Stimulated activated effector memory CD8-positive, alpha-beta T cell treated with anti-CD3 and anti-CD28 coated beads, Interleukin-12 subunit alpha, Interleukin-12 subunit beta, amount 100 ng/mL, for 72 hours (primary cell): ENCODE measurements around the gene SLC17A9.

Source experiments
- ATAC-seq: fragments of 150-1000 bp; cut with Tn5 transposase; 2 replicates; pipeline ENCODE4 v1.10.0; 2021
- DNase-seq, 2 donors: peaks; one replicate each; pipeline ENCODE4 v3.0.0; 2021 to 2022; ENCODE audit warnings: low spot score in 2 of 2
- H3K27ac Mint-ChIP-seq: one replicate; pipeline ENCODE4 v1.8.0; 2022; ENCODE audit warnings: mild to moderate bottlenecking, mixed read lengths
- H3K36me3 Mint-ChIP-seq: one replicate; pipeline ENCODE4 v1.8.0; 2022; ENCODE audit warnings: mild to moderate bottlenecking, mixed read lengths
- H3K4me1 Mint-ChIP-seq: one replicate; pipeline ENCODE4 v1.8.0; 2022; ENCODE audit warnings: mixed read lengths
- H3K4me3 Mint-ChIP-seq: one replicate; pipeline ENCODE4 v1.8.0; 2022; ENCODE audit warnings: mild to moderate bottlenecking, mixed read lengths
- H3K9me3 Mint-ChIP-seq: one replicate; pipeline ENCODE4 v1.8.0; 2022; ENCODE audit warnings: mixed read lengths

The SLC17A9 gene

DNA sequence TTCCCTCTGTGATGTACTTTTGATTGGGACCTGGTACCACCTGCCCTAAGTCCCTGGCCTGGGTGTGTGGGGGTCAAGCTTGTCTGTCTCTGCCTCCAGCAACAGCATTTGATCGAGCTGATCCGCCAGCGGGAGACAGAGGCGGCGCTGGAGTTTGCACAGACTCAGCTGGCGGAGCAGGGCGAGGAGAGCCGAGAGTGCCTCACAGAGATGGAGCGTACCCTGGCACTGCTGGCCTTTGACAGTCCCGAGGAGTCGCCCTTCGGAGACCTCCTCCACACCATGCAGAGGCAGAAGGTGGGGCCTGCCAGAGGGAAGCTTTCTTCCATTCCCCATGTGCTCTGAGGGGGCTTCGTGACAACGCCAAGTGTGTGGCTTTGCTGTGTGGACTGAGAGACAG is 9.1 kb upstream of the SLC17A9 start:
- H3K27ac Mint-ChIP-seq = peak overlapping the region; percentile 63
- H3K4me3 Mint-ChIP-seq = no peak overlapping the region
- ATAC-seq (no peak), DNase-seq (no peak)
- no peaks in the 10 kb centered on the region for H3K9me3 Mint-ChIP-seq
- H3K4me1 Mint-ChIP-seq = peaks cover 26% of the 10 kb centered on the region
- peaks cover 92% of the 10 kb centered on the region for H3K36me3 Mint-ChIP-seq

DNA sequence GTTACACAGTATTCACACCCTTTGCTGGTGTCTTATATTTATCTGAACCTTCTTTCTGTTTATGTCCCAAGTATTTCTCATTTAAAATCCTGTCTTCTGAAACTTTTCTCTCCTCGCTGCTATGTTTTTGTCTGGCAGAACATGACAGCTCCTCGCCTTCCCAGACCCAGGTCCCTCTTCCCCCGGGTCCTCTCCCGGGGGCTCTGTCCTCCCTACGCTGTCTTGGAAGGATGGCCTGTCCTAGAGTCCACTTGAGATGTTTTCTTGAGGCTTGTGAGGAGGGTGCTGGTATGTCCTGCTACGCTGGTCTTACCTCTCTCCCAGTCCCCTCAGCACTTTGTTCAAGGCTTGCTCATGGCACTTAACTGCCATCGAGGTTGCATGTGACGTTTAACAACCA is 8.3 kb upstream of the SLC17A9 start:
- DNase-seq (no peak), ATAC-seq (no peak)
- H3K4me1 Mint-ChIP-seq = peaks cover 18% of the 10 kb centered on the region
- no peak overlapping the region for H3K27ac Mint-ChIP-seq
- H3K4me3 Mint-ChIP-seq = no peak overlapping the region
- peaks cover 86% of the 10 kb centered on the region for H3K36me3 Mint-ChIP-seq
- no peaks in the 10 kb centered on the region for H3K9me3 Mint-ChIP-seq

DNA sequence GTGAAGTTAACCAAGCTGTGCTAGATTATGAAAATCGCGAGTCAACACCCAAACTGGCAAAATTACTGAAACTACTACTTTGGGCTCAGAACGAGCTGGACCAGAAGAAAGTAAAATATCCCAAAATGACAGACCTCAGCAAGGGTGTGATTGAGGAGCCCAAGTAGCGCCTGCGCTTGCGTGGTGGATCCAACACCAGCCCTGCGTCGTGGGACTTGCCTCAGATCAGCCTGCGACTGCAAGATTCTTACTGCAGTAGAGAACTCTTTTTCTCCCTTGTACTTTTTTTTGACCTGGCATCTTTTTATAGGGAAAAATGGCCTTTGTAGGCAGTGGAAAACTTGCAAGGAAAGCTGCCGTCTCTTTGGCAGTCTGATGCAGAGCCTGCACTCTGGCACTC is 7.8 kb upstream of the SLC17A9 start:
- H3K27ac Mint-ChIP-seq = no peak overlapping the region
- H3K4me3 Mint-ChIP-seq = no peak overlapping the region
- peaks cover 86% of the 10 kb centered on the region for H3K36me3 Mint-ChIP-seq

DNA sequence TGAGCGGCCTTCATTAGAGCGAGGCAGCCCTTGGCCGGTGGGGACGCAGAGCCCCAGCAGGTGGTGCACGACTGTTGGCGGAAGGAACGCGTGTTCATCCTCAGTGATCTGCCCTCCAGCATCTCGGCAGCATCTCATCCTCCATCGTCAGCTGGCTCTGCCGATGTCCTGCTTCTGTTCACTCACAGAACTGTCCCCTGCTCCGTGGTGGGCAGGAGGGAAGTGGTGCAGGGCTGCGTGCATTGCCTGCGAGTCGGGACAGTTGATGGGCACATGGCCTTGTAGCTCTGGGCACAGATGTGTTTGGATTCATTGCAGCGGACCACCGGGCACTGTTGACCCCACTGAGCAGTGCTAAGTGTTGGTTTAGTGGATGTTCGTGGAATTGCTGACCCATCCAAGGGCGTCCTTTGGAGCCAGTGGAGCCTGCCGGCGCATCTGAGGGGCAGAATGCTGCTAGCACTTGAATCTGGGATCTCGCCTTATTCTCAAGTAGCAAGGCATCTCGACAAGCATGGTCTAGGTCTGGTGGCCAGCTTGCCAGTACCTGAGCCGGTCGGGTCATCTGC is 6.7 kb upstream of the SLC17A9 start:
- Mint-ChIP-seq H3K27ac (no peak overlapping the region), H3K9me3 (no peaks in the 10 kb centered on the region), H3K4me1 (peaks cover 9% of the 10 kb centered on the region), H3K4me3 (no peak overlapping the region), H3K36me3 (peaks cover 84% of the 10 kb centered on the region)
- DNase-seq (no peak), ATAC-seq (no peak)

More for the DNA sequence above, 7.8 kb upstream of the SLC17A9 start:
- no peak for ATAC-seq
- no peaks in the 10 kb centered on the region for H3K9me3 Mint-ChIP-seq
- DNase-seq = no peak
- peaks cover 12% of the 10 kb centered on the region for H3K4me1 Mint-ChIP-seq

DNA sequence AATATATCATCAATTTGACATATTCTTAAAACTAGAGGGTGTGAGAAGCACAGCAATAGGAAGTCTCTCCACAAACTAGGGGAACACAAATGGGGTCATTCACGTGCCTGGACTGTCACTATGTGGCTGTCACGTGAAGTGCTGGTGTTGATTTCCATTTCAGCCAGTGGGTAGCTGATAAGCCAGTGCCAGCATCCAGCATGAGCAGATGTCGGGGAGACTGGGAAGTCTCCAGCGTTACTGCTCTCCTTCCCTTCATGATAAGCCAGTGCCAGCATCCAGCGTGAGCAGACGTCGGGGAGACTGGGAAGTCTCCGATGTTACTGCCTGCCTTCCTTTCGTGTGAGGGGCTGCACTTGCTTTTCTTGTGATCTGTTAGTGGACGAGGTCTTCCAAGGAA is 5.6 kb upstream of the SLC17A9 start:
- H3K27ac Mint-ChIP-seq = peak overlapping the region; percentile 75
- DNase-seq (no peak), ATAC-seq (no peak)
- H3K4me1 Mint-ChIP-seq = peaks cover 2% of the 10 kb centered on the region
- H3K9me3 Mint-ChIP-seq = no peaks in the 10 kb centered on the region
- H3K4me3 Mint-ChIP-seq = no peak overlapping the region
- peaks cover 73% of the 10 kb centered on the region for H3K36me3 Mint-ChIP-seq

DNA sequence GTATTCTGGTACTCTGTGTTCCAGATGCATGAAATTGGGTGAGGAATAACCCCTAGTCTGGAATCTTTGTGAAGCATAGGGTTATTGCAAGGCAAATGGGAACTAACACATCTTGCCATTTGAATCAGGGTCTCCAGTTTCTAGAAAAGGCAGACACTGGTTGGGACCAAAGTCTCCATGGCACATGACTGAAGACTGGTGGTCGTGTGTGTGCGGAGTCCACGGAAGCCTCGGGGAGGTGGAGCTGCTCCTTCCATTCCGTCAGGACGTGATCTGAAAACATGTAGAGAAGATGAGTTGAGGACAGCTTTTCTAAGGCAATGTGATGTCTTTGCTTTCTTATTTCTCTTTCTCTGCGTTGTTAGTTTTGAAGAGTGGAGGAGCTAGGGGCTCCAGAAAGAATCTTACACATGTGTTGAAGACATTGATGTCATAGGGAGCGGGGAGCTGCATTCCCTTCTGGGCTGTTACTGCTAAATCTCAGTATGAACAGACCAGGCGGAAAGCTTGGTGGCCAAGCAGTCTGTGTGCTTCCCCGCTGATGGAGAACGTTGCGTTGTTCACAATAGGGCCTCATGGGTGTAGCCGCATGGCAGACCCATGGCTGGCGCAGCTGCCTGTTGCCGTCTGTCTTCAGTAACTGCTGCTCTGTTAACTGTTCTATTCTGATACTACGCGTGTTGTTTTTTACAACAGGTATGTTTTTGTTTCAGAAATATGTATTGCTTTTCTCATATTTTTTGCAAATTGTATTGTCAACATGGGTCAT is 4.8 kb upstream of the SLC17A9 start:
- DNase-seq = no peak
- H3K9me3 Mint-ChIP-seq = no peaks in the 10 kb centered on the region
- peak overlapping the region; percentile 75 for H3K27ac Mint-ChIP-seq
- H3K4me3 Mint-ChIP-seq = no peak overlapping the region
- peaks cover 65% of the 10 kb centered on the region for H3K36me3 Mint-ChIP-seq
- peaks cover 5% of the 10 kb centered on the region for H3K4me1 Mint-ChIP-seq
- no peak for ATAC-seq

DNA sequence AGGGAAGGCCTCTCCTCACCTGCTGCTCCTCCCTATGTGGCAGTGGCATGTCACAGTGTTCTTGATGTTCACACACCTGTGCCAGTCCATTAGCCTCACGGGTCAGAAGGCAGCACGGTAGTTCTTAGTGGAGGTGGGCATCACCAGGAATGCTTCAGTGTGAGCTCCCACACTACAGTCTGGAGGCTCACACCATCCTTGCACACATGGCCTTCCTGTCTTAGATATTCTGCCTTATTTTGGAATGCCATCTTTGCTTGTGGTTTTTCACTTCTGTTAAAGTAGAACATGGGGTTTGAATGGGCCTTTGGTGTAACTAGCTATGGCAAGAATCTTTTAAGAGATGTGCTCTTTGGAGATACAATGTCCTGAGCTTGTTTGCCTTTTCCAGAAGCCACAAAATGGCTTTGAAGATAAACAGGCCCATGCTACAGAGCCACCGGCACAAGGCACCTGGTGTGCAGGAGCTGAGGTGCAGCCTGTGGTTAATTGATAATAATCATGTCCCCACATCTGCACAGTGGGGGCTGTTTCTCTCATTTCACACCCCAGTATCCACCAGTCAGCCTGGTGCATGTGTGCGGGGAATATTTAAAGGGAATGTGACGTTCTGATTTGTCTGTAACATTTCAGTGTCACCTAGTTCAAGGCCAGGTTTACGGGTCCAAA is 3.2 kb upstream of the SLC17A9 start:
- Mint-ChIP-seq H3K4me1 (peaks cover 13% of the 10 kb centered on the region), H3K9me3 (no peaks in the 10 kb centered on the region), H3K36me3 (peaks cover 54% of the 10 kb centered on the region), H3K27ac (no peak overlapping the region), H3K4me3 (no peak overlapping the region)
- DNase-seq (no peak), ATAC-seq (no peak)

DNA sequence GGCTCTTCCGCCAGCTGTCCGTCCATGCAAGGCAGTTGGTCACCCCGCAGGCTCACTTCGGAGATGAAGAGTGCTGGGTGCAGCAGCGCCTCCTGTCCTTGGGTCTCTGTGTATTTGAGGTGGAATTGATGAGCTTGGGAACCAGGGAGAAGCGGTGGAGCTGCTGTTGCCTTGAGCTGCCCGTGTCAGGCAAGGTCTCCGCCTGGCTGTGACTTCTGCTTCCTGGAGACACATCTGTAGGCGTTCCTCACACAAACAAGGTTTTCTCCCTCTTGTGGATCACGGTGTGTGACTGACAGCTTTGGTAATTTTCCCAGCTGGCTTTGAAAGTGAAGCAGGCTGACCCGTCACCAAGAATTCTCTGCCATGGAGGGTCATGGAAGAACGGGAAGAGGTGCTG is 2.5 kb upstream of the SLC17A9 start:
- DNase-seq = no peak
- H3K36me3 Mint-ChIP-seq = peaks cover 54% of the 10 kb centered on the region
- ATAC-seq = no peak
- no peak overlapping the region for H3K4me3 Mint-ChIP-seq
- H3K4me1 Mint-ChIP-seq = peaks cover 19% of the 10 kb centered on the region
- H3K9me3 Mint-ChIP-seq = no peaks in the 10 kb centered on the region
- H3K27ac Mint-ChIP-seq = no peak overlapping the region

DNA sequence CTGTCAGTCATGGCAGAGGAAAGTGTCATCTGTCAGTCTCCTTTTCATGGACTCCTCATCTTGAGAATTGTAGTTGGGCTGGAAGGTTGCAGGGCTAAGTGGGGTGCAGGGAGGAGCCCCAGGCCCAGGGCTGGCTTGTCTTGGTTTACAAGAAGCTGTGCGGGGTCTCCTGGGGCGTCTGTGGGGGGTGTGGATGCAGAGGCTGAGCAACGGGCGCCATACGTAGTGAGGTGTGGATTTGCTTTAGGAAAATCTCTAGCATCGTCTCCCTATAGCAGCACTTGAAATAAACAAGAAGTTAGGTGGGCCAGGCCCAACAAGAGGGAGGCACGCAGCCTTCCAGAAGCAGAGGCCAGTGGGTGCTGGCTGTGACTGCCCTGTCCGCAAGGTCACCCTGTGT is 1.8 kb upstream of the SLC17A9 start:
- no peak overlapping the region for H3K27ac Mint-ChIP-seq
- ATAC-seq (no peak), DNase-seq (no peak)
- H3K36me3 Mint-ChIP-seq = peaks cover 46% of the 10 kb centered on the region
- peaks cover 19% of the 10 kb centered on the region for H3K4me1 Mint-ChIP-seq
- H3K9me3 Mint-ChIP-seq = no peaks in the 10 kb centered on the region
- H3K4me3 Mint-ChIP-seq = peak overlapping the region; percentile 12

DNA sequence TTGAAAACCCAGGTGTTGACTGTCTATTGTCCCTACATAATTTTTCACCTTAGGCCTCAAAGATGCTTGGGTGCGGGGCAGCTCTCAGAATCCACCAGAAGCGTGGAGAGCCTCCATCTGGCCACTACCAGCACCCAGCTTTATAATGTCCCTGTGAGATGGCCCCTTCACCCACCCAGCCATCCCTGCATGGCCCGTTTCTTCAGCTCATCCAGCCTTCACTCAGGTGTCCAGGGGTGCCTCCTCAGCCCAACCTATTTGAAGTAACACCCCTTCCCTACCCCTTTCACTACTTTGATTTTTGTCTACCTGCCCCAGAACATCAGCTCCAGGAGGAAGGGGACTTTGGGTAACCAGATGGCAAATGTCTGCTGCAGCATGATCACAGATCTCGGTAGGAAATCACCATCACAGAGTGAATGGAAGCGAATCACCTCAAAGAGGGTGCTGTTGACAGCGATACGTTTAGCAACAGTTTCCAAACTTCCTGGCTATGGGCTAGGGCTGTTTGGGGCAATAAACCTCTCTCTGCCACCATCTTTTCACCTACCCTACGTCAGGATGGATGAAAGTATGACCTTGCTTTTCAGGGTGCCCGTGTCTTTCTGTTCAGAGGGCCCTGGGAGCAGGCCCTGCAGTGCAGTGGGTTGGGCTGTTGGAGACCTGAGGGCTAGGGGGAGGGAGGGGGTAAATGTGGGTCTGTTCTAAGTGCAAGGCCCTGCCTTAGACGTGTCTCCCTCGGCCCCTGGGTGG is 1.2 kb upstream of the SLC17A9 start:
- Mint-ChIP-seq H3K36me3 (peaks cover 44% of the 10 kb centered on the region), H3K27ac (no peak overlapping the region), H3K9me3 (no peaks in the 10 kb centered on the region), H3K4me3 (peak overlapping the region; percentile 89), H3K4me1 (peaks cover 19% of the 10 kb centered on the region)
- DNase-seq (no peak), ATAC-seq (no peak)

DNA sequence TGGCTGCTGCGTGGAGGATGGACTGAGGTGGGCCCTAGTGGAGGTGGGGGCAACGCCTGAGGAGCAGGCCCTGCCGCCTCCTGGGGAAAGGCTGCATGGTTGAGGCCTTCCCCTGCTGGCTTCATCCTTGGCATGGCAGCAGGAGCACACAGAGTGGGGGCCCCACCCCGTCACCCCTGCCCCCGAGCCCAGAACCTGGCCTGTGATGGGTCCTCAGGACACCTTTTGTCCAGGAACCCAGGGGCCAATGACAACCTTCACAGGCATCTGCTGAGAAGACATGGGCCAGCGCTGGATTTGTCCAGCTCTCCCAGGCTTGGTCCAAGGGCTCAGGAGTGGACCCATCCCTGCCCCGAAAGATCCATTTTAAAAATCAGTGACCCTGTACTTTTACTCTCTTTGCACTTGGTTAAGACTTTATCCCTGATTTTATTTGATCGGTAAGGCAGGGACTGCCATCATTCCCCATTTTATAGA is 575 bp upstream of the SLC17A9 start:
- ATAC-seq (no peak), DNase-seq (no peak)
- H3K4me3 Mint-ChIP-seq = peak overlapping the region; percentile 89
- H3K27ac Mint-ChIP-seq = peak overlapping the region; percentile 95
- H3K9me3 Mint-ChIP-seq = no peaks in the 10 kb centered on the region
- peaks cover 19% of the 10 kb centered on the region for H3K4me1 Mint-ChIP-seq
- peaks cover 38% of the 10 kb centered on the region for H3K36me3 Mint-ChIP-seq

DNA sequence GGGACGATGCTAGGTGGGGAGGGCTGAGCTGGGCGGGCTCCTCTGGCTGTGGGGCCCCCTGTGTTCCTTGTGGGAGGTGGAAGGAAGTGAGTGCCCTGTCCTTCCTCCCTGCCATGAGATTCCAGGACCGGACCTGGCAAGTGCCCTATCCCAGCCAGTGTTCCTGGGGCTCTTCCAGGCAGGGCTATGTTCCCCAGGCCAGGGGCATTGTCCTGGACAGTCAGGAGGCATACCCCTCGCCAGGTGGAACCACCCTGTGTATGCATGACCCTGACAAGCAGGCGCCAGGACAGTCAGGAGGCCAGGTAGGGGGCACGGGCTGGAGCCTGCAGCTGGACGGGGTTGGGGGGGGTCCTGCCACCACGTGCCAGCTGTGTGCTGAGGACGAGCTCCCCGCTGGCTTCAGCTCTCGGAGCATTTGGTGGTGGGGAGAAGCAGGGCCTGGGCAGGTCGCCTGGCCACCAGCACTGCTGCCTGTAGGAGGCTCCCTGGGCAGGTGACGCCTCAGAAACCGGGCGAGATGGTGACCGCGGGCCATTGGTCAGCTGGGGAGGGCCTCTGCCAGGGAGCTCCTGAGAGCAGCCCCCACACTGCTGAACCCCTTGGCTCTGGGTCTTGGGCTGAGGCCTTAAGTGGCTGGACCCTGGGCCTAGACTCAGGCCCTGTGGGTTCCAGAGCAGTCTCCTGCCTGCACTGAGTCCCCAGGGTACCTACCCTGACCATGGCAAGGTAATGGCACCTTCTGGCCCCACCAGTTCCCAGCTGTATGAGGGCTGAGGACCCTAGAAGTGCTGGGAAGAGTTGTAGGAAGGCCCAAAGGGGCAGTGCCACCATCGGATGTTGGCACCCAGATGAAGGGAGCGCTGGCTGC is 694 bp downstream of the SLC17A9 start:
- no peaks in the 10 kb centered on the region for H3K9me3 Mint-ChIP-seq
- DNase-seq (no peak), ATAC-seq (no peak)
- peak overlapping the region; percentile 95 for H3K27ac Mint-ChIP-seq
- H3K4me3 Mint-ChIP-seq = peak overlapping the region; percentile 89
- H3K36me3 Mint-ChIP-seq = peaks cover 26% of the 10 kb centered on the region
- H3K4me1 Mint-ChIP-seq = peaks cover 19% of the 10 kb centered on the region

DNA sequence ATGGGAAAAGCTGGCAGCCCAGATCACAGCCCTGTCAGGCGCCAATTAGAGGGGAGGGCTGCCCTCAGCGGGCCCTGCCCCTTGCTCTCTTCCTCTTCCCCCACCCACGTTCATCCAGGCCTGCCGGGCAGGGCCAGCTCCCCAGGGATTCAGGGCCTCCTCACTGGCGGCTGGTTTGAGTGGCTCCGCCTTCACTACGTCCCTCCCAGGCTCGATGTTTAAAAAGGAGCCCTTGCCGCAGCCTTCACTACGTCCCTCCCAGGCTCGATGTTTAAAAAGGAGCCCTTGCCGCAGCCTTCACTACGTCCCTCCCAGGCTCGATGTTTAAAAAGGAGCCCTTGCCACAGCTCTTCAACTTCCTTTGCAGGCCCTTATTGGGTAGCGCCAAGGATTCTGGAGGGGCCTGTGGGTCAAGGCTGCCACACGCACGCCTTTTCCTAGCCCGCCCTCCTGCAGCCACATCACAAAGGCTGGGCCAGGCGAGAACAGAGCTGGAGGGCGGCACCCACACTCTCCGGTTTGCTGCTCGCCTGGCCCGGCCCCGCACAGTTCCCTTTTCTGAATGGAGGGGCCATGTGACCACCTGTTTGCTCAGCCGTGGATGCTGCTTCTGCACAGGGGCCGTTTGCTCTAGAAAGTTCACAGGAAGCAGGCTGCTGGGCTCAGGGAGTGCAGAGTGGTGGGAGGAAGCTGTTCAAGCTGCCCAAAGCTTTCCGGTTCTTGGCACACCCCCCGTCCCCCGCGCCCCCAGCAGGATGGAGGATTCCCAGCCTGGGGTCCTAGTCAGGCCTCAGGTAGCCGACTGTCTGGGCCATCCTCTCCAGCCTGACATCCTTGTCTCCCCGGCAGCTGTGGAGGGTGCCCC is 1.6 kb downstream of the SLC17A9 start:
- peak overlapping the region; percentile 95 for H3K27ac Mint-ChIP-seq
- ATAC-seq (peak; percentile 79), DNase-seq (peak; percentile 28 to 77)
- peak overlapping the region; percentile 89 for H3K4me3 Mint-ChIP-seq
- H3K4me1 Mint-ChIP-seq = peaks cover 19% of the 10 kb centered on the region
- H3K36me3 Mint-ChIP-seq = peaks cover 26% of the 10 kb centered on the region
- no peaks in the 10 kb centered on the region for H3K9me3 Mint-ChIP-seq
